WTC11 (cell line): Measurements from ENCODE around the gene MYL11. TPM values are rescaled to one million over a fixed set of nuclear protein-coding genes. Genes with fewer than 3 reads are reported as not detected.
A peak's percentile ranks its signal among the peaks of the same experiment; 100 is the strongest.

ENCODE experiments used
- ATAC-seq: fragments of 200-7000 bp; cut with Tn5 transposase; 2 replicates; pipeline ENCODE4 v1.10.0; 2021; ENCODE audit warnings: mild to moderate bottlenecking, moderate library complexity
- CTCF ChIA-PET: fragments of 300-600 bp; sonication (Branson Sonifier 250); formaldehyde crosslinking; loops from one replicate; lab custom pipeline; 2021; ENCODE audit warnings: antibody characterized with exemption; lab: Charles Lee
- POLR2A ChIA-PET: fragments of 350-600 bp; sonication (Branson Sonifier 250); formaldehyde crosslinking; loops from one replicate; lab custom pipeline; 2021; ENCODE audit warnings: antibody characterized with exemption; lab: Charles Lee
- DNase-seq: peaks from one replicate; pipeline ENCODE4 v3.0.0; 2021; ENCODE audit warnings: low spot score
- H3K27ac Mint-ChIP-seq: 2 replicates; pipeline ENCODE4 v1.8.0; 2021; ENCODE audit warnings: mixed read lengths
- H3K27me3 Mint-ChIP-seq: 2 replicates; pipeline ENCODE4 v1.8.0; 2021; ENCODE audit warnings: low read depth, mild to moderate bottlenecking, moderate library complexity, mixed read lengths
- H3K36me3 Mint-ChIP-seq: 2 replicates; pipeline ENCODE4 v1.8.0; 2021; ENCODE audit warnings: mixed read lengths
- H3K4me1 Mint-ChIP-seq: 2 replicates; pipeline ENCODE4 v1.8.0; 2022; ENCODE audit warnings: mixed read lengths
- H3K4me3 Mint-ChIP-seq: 2 replicates; pipeline ENCODE4 v1.8.0; 2021; ENCODE audit warnings: mild to moderate bottlenecking, moderate library complexity, mixed read lengths
- H3K9me3 Mint-ChIP-seq: 2 replicates; pipeline ENCODE4 v1.8.0; 2021; ENCODE audit warnings: mixed read lengths
- CREM ChIP-seq: sonication (generic); formaldehyde crosslinking; IDR thresholded peaks from 2 replicates; pipeline ENCODE4 v1.8.1; 2022; ENCODE audit warnings: mild to moderate bottlenecking, missing genetic modification reagents, moderate library complexity
- GABPB1 ChIP-seq: sonication (generic); formaldehyde crosslinking; IDR thresholded peaks from 2 replicates; pipeline ENCODE4 v1.8.1; 2023; ENCODE audit warnings: mild to moderate bottlenecking, missing genetic modification reagents
- MXD4 ChIP-seq: fragments of 250-450 bp; sonication (Bioruptor Pico); IDR thresholded peaks from 2 replicates; pipeline ENCODE4 v1.8.0; 2021; ENCODE audit warnings: mild to moderate bottlenecking, moderate library complexity, borderline replicate concordance
- MYBL2 ChIP-seq: sonication (generic); formaldehyde crosslinking; IDR thresholded peaks from 2 replicates; pipeline ENCODE4 v1.8.1; 2023; ENCODE audit warnings: mild to moderate bottlenecking, moderate library complexity, missing genetic modification reagents
- NR2C2 ChIP-seq: sonication (generic); formaldehyde crosslinking; IDR thresholded peaks from 2 replicates; pipeline ENCODE4 v1.8.0; 2022; ENCODE audit warnings: mild to moderate bottlenecking, missing genetic modification reagents
- OVOL2 ChIP-seq: fragments of 250-450 bp; sonication (Bioruptor Pico); IDR thresholded peaks from 2 replicates; pipeline ENCODE4 v1.9.0; 2021; ENCODE audit warnings: mild to moderate bottlenecking, borderline replicate concordance
- RELA ChIP-seq: sonication (generic); formaldehyde crosslinking; IDR thresholded peaks from 2 replicates; pipeline ENCODE4 v1.8.1; 2022; ENCODE audit warnings: missing genetic modification reagents, mild to moderate bottlenecking, borderline replicate concordance
- RORB ChIP-seq: fragments of 250-450 bp; sonication (Bioruptor Pico); IDR thresholded peaks from 2 replicates; pipeline ENCODE4 v1.9.0; 2021; ENCODE audit warnings: mild to moderate bottlenecking
- ZNF121 ChIP-seq: sonication (generic); formaldehyde crosslinking; IDR thresholded peaks from 2 replicates; pipeline ENCODE4 v1.8.0; 2023; ENCODE audit warnings: missing genetic modification reagents
- total RNA-seq: library from RNA; stranded (reverse); gene quantifications from 3 replicates; pipeline ENCODE4 v1.2.3, GENCODE V29; 2021
- TF ChIP-seq, protein P1 (sequence below): sonication (generic); formaldehyde crosslinking; conservative IDR thresholded peaks from 2 replicates; pipeline ENCODE4 v1.8.1; 2023; ENCODE audit warnings: mild to moderate bottlenecking, low read depth, missing genetic modification reagents, moderate library complexity
- TF ChIP-seq, protein P2 (sequence below): sonication (generic); formaldehyde crosslinking; IDR thresholded peaks from 2 replicates; pipeline ENCODE4 v1.8.0; 2023; ENCODE audit warnings: mild to moderate bottlenecking, missing genetic modification reagents
- TF ChIP-seq, protein P3 (sequence below): sonication (generic); formaldehyde crosslinking; IDR thresholded peaks from 2 replicates; pipeline ENCODE4 v1.8.0; 2022; ENCODE audit warnings: mild to moderate bottlenecking, missing genetic modification reagents
- TF ChIP-seq, protein P4 (sequence below): sonication (generic); formaldehyde crosslinking; IDR thresholded peaks from 2 replicates; pipeline ENCODE4 v1.8.1; 2023; ENCODE audit warnings: mild to moderate bottlenecking, missing genetic modification reagents
- TF ChIP-seq, protein P5 (sequence below): fragments of 250-450 bp; sonication (Bioruptor Pico); IDR thresholded peaks from 2 replicates; pipeline ENCODE4 v1.8.0; 2021; ENCODE audit warnings: mild to moderate bottlenecking
- TF ChIP-seq, protein P6 (sequence below): sonication (generic); formaldehyde crosslinking; IDR thresholded peaks from 2 replicates; pipeline ENCODE4 v1.8.1; 2023; ENCODE audit warnings: mild to moderate bottlenecking, missing genetic modification reagents, moderate library complexity
- TF ChIP-seq, protein P7 (sequence below): sonication (generic); formaldehyde crosslinking; IDR thresholded peaks from 2 replicates; pipeline ENCODE4 v1.8.1; 2022; ENCODE audit warnings: mild to moderate bottlenecking, moderate library complexity, missing genetic modification reagents
- TF ChIP-seq, protein P8 (sequence below): sonication (generic); formaldehyde crosslinking; IDR thresholded peaks from 2 replicates; pipeline ENCODE4 v1.8.0; 2022; ENCODE audit warnings: missing genetic modification reagents

MYL11 gene
- total RNA-seq, 1 experiment from 2014 or later: 1.3 TPM

DNA sequence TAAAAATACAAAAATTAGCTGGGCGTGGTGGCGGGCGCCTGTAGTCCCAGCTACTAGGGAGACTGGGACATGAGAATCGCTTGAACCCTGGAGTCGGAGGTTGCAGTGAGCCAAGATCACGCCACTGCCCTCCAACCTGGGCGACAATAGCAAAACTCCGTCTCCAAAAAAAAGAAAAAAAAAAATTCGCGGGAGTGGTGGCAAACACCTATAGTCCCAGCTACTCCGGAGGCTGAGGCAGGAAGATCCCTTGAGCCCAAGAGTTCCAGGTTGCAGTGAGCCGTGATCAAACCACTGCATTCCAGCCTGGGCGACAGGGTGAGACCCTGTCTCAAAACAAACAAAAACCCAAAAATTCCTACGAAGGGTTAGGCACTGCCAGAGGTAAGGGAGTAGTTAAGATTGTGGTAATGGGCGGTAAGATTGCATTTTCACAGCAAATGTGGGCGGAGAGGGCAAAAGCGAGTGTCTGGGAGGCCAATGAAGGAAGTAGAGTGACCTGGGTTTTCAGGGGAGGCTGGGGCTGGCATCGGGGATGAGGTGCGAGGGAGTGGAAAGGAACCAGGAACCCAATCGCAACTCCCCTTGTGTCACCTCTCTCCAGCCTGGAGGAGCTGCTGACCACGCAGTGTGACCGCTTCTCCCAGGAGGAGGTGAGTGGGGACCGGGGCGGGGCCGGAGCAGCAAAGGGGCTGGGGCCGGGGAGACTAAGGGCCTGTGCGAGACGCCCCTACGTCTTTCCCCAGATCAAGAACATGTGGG lies 2.6 kb downstream of the MYL11 start:
- TF ChIP-seq, protein P1, sequence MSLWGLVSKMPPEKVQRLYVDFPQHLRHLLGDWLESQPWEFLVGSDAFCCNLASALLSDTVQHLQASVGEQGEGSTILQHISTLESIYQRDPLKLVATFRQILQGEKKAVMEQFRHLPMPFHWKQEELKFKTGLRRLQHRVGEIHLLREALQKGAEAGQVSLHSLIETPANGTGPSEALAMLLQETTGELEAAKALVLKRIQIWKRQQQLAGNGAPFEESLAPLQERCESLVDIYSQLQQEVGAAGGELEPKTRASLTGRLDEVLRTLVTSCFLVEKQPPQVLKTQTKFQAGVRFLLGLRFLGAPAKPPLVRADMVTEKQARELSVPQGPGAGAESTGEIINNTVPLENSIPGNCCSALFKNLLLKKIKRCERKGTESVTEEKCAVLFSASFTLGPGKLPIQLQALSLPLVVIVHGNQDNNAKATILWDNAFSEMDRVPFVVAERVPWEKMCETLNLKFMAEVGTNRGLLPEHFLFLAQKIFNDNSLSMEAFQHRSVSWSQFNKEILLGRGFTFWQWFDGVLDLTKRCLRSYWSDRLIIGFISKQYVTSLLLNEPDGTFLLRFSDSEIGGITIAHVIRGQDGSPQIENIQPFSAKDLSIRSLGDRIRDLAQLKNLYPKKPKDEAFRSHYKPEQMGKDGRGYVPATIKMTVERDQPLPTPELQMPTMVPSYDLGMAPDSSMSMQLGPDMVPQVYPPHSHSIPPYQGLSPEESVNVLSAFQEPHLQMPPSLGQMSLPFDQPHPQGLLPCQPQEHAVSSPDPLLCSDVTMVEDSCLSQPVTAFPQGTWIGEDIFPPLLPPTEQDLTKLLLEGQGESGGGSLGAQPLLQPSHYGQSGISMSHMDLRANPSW (CRISPR knock-in tag): no peak
- TF ChIP-seq MXD4 (CRISPR knock-in tag) (no peak), NR2C2 (no peak), OVOL2 (CRISPR knock-in tag) (no peak), MYBL2 (CRISPR knock-in tag) (no peak)
- TF ChIP-seq, protein P2, sequence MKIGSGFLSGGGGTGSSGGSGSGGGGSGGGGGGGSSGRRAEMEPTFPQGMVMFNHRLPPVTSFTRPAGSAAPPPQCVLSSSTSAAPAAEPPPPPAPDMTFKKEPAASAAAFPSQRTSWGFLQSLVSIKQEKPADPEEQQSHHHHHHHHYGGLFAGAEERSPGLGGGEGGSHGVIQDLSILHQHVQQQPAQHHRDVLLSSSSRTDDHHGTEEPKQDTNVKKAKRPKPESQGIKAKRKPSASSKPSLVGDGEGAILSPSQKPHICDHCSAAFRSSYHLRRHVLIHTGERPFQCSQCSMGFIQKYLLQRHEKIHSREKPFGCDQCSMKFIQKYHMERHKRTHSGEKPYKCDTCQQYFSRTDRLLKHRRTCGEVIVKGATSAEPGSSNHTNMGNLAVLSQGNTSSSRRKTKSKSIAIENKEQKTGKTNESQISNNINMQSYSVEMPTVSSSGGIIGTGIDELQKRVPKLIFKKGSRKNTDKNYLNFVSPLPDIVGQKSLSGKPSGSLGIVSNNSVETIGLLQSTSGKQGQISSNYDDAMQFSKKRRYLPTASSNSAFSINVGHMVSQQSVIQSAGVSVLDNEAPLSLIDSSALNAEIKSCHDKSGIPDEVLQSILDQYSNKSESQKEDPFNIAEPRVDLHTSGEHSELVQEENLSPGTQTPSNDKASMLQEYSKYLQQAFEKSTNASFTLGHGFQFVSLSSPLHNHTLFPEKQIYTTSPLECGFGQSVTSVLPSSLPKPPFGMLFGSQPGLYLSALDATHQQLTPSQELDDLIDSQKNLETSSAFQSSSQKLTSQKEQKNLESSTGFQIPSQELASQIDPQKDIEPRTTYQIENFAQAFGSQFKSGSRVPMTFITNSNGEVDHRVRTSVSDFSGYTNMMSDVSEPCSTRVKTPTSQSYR: no peak
- TF ChIP-seq, protein P3, sequence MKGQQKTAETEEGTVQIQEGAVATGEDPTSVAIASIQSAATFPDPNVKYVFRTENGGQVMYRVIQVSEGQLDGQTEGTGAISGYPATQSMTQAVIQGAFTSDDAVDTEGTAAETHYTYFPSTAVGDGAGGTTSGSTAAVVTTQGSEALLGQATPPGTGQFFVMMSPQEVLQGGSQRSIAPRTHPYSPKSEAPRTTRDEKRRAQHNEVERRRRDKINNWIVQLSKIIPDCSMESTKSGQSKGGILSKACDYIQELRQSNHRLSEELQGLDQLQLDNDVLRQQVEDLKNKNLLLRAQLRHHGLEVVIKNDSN (CRISPR knock-in tag): no peak
- CTCF ChIA-PET: interaction anchor here (0.6 to 1.8 kb wide), 3 partner anchors 32 to 233 kb away, joined by 3 to 6 read pairs (median 4); partner anchors contain the start of gene DCTPP1
- H3K9me3 Mint-ChIP-seq: no peaks in the 10 kb centered on the region
- no peak for ATAC-seq
- no peak for DNase-seq
- H3K27ac Mint-ChIP-seq: peak overlapping the region; percentile 100
- peaks cover 3% of the 10 kb centered on the region; the same call in 1 of the 2 replicates for H3K27me3 Mint-ChIP-seq
- H3K4me1 Mint-ChIP-seq: peaks cover 14% of the 10 kb centered on the region
- peak overlapping the region; percentile 96 for H3K4me3 Mint-ChIP-seq
- POLR2A ChIA-PET: interaction anchor here (0.6 to 2.3 kb wide), 4 partner anchors 18 to 346 kb away, joined by 3 to 9 read pairs (median 4); partner anchors contain the start of genes TLCD3B and ZNF48
- 0 out of 2 replicates have a peak, but pooled peaks cover 2% of the 10 kb centered on the region for H3K36me3 Mint-ChIP-seq

DNA sequence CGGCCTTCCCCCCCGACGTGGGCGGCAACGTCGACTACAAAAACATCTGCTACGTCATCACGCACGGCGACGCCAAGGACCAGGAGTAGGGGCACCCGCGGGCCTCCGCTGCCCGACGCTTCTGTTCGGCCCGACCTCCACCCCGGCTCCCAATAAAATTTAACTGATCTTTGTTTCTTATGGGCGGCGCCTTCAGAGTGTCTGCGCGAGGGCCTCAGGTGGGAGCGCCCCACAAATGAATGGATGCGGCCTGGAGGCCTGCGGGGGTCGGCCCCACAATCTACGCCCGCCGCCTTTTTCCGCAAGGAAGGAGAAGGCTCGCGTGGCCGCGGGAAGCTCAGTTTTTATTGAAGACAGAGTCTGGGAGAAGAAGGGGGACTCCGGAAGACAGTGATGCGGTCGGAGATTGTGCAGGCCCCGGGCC lies 3.2 kb downstream of the MYL11 start:
- H3K4me1 Mint-ChIP-seq: peaks cover 14% of the 10 kb centered on the region
- POLR2A ChIA-PET: interaction anchor here (0.6 to 2.3 kb wide), 4 partner anchors 18 to 40 kb away, joined by 3 to 9 read pairs (median 6); partner anchors contain the start of gene ZNF48
- H3K4me3 Mint-ChIP-seq: peak overlapping the region; percentile 96
- DNase-seq (peak; percentile 89), ATAC-seq (peak; percentile 38)
- 0 out of 2 replicates have a peak, but pooled peaks cover 2% of the 10 kb centered on the region for H3K36me3 Mint-ChIP-seq
- H3K27me3 Mint-ChIP-seq: peaks cover 7% of the 10 kb centered on the region
- CTCF ChIA-PET: interaction anchor here (0.6 to 1.8 kb wide), 5 partner anchors 9 to 266 kb away, joined by 3 to 7 read pairs (median 4); partner anchors contain the start of gene ZNF48
- H3K27ac Mint-ChIP-seq: peak overlapping the region; percentile 100
- H3K9me3 Mint-ChIP-seq: no peaks in the 10 kb centered on the region
- TF ChIP-seq ZNF121 (CRISPR knock-in tag): peak; percentile 91
- TF ChIP-seq RELA (CRISPR knock-in tag): no peak
- TF ChIP-seq, protein P4, sequence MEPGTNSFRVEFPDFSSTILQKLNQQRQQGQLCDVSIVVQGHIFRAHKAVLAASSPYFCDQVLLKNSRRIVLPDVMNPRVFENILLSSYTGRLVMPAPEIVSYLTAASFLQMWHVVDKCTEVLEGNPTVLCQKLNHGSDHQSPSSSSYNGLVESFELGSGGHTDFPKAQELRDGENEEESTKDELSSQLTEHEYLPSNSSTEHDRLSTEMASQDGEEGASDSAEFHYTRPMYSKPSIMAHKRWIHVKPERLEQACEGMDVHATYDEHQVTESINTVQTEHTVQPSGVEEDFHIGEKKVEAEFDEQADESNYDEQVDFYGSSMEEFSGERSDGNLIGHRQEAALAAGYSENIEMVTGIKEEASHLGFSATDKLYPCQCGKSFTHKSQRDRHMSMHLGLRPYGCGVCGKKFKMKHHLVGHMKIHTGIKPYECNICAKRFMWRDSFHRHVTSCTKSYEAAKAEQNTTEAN (CRISPR knock-in tag): no peak
- no peak; the same call in 1 of the 2 replicates for TF ChIP-seq GABPB1 (CRISPR knock-in tag)
- TF ChIP-seq, protein P5, sequence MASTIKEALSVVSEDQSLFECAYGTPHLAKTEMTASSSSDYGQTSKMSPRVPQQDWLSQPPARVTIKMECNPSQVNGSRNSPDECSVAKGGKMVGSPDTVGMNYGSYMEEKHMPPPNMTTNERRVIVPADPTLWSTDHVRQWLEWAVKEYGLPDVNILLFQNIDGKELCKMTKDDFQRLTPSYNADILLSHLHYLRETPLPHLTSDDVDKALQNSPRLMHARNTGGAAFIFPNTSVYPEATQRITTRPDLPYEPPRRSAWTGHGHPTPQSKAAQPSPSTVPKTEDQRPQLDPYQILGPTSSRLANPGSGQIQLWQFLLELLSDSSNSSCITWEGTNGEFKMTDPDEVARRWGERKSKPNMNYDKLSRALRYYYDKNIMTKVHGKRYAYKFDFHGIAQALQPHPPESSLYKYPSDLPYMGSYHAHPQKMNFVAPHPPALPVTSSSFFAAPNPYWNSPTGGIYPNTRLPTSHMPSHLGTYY (CRISPR knock-in tag): no peak
- TF ChIP-seq, protein P6, sequence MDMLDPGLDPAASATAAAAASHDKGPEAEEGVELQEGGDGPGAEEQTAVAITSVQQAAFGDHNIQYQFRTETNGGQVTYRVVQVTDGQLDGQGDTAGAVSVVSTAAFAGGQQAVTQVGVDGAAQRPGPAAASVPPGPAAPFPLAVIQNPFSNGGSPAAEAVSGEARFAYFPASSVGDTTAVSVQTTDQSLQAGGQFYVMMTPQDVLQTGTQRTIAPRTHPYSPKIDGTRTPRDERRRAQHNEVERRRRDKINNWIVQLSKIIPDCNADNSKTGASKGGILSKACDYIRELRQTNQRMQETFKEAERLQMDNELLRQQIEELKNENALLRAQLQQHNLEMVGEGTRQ (CRISPR knock-in tag): peak; percentile 38; the same call in 1 of the 2 replicates
- TF ChIP-seq RORB (CRISPR knock-in tag): no peak
- TF ChIP-seq MXD4 (CRISPR knock-in tag): no peak
- TF ChIP-seq, protein P7, sequence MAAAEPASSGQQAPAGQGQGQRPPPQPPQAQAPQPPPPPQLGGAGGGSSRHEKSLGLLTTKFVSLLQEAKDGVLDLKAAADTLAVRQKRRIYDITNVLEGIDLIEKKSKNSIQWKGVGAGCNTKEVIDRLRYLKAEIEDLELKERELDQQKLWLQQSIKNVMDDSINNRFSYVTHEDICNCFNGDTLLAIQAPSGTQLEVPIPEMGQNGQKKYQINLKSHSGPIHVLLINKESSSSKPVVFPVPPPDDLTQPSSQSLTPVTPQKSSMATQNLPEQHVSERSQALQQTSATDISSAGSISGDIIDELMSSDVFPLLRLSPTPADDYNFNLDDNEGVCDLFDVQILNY (CRISPR knock-in tag): no peak
- TF ChIP-seq, protein P8, sequence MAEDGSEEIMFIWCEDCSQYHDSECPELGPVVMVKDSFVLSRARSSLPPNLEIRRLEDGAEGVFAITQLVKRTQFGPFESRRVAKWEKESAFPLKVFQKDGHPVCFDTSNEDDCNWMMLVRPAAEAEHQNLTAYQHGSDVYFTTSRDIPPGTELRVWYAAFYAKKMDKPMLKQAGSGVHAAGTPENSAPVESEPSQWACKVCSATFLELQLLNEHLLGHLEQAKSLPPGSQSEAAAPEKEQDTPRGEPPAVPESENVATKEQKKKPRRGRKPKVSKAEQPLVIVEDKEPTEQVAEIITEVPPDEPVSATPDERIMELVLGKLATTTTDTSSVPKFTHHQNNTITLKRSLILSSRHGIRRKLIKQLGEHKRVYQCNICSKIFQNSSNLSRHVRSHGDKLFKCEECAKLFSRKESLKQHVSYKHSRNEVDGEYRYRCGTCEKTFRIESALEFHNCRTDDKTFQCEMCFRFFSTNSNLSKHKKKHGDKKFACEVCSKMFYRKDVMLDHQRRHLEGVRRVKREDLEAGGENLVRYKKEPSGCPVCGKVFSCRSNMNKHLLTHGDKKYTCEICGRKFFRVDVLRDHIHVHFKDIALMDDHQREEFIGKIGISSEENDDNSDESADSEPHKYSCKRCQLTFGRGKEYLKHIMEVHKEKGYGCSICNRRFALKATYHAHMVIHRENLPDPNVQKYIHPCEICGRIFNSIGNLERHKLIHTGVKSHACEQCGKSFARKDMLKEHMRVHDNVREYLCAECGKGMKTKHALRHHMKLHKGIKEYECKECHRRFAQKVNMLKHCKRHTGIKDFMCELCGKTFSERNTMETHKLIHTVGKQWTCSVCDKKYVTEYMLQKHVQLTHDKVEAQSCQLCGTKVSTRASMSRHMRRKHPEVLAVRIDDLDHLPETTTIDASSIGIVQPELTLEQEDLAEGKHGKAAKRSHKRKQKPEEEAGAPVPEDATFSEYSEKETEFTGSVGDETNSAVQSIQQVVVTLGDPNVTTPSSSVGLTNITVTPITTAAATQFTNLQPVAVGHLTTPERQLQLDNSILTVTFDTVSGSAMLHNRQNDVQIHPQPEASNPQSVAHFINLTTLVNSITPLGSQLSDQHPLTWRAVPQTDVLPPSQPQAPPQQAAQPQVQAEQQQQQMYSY: 0 out of 2 replicates have a peak, but pooled peaks have one; percentile 6
- peak; percentile 85 for TF ChIP-seq CREM (CRISPR knock-in tag)
- TF ChIP-seq NR2C2: no peak
